Suprapubic skin (tissue), 4 donors: ENCODE measurements around the gene CFAP107. TPM values are rescaled to one million over a fixed set of nuclear protein-coding genes. Genes with fewer than 3 reads are reported as not detected.

ENCODE experiments used
- DNase-seq, 2 donors: peaks; one replicate each; pipeline ENCODE4 v3.0.0-alpha.2; 2019; ENCODE audit warnings: low spot score in 2 of 2
- H3K27ac ChIP-seq: fragments of 200-600 bp; sonication (generic); one replicate; pipeline ENCODE4 v1.5.1; 2019
- H3K27me3 ChIP-seq: fragments of 200-600 bp; sonication (generic); one replicate; pipeline ENCODE4 v1.5.1; 2019
- H3K36me3 ChIP-seq: fragments of 200-600 bp; sonication (generic); one replicate; pipeline ENCODE4 v1.5.1; 2019
- H3K4me1 ChIP-seq: fragments of 200-600 bp; sonication (generic); one replicate; pipeline ENCODE4 v1.5.1; 2019
- H3K4me3 ChIP-seq: fragments of 200-600 bp; sonication (generic); one replicate; pipeline ENCODE4 v1.5.1; 2019; ENCODE audit warnings: mild to moderate bottlenecking
- H3K9me3 ChIP-seq: fragments of 200-600 bp; sonication (generic); one replicate; pipeline ENCODE4 v1.5.1; 2019
- CTCF ChIP-seq, 2 donors: fragments of 200-600 bp in 1 of 2; fragments of 450-650 bp in 1 of 2; sonication (generic) in 1 of 2; IDR thresholded peaks; one replicate each; pipeline ENCODE4 v1.5.1; 2016 to 2019; ENCODE audit warnings: antibody characterized with exemption in 2 of 2, mild to moderate bottlenecking in 1 of 2, moderate library complexity in 1 of 2
- EP300 ChIP-seq: sonication (generic); formaldehyde crosslinking; IDR thresholded peaks from one replicate; pipeline ENCODE4 v1.6.1; 2017; ENCODE audit warnings: antibody characterized with exemption
- POLR2A ChIP-seq, 2 donors: fragments of 450-650 bp; IDR thresholded peaks; one replicate each; pipeline ENCODE4 v1.6.1; 2017; ENCODE audit warnings: antibody characterized with exemption in 2 of 2, mild to moderate bottlenecking in 2 of 2, moderate library complexity in 2 of 2
- POLR2AphosphoS5 ChIP-seq, 3 donors: sonication (generic); formaldehyde crosslinking; IDR thresholded peaks; one replicate each; pipeline ENCODE4 v1.6.1; 2017; ENCODE audit warnings: antibody characterized with exemption in 3 of 3
- WGBS: methylation state at CpG from one replicate; pipeline ENCODE4 v1.1.5; 2018; 5-methylcytosine and 5-hydroxymethylcytosine counted together
- total RNA-seq, 4 donors: library from RNA; depleted of rRNA; stranded (reverse); fragments of >200 nt; gene quantifications; one replicate each; pipeline ENCODE4 v1.1.0, GENCODE V29; 2016

The CFAP107 gene
- total RNA-seq, 4 donors from 2014 or later: 1.2 TPM; not detected in 3

DNA sequence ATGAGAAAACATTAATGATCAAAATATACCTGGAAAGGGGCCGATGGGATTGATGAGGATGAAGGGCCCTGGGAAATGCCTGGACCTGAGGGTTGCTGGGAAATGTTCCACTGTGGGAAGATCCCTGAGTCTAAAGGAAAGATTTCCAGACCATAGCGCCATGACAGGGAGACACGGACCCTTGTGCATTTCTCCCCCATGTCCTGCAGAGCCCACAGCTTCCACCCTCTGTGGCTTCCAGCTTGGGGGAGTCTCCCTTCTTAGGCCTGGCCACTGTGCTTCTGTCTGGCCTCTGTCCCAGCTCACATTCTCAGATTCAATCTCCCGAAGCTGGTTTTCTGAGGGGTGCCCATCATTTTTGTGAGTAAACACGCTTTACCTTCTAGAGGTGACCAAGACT, 26.5 kb downstream of the CFAP107 start:
- Histone ChIP-seq H3K27ac (no peak overlapping the region), H3K9me3 (no peaks in the 10 kb centered on the region), H3K36me3 (no peaks in the 10 kb centered on the region), H3K4me1 (no peaks in the 10 kb centered on the region), H3K4me3 (no peak overlapping the region), H3K27me3 (peaks cover 21% of the 10 kb centered on the region)
- TF ChIP-seq EP300 (no peak), POLR2AphosphoS5 (IDR thresholded peaks at IDR 0.05) (no peak), CTCF (IDR thresholded peaks at IDR 0.05) (no peak), POLR2A (IDR thresholded peaks at IDR 0.05) (no peak)
- DNase-seq: no peak
- 86% methylated on average over 5 of the region's 5 CpGs for WGBS

DNA sequence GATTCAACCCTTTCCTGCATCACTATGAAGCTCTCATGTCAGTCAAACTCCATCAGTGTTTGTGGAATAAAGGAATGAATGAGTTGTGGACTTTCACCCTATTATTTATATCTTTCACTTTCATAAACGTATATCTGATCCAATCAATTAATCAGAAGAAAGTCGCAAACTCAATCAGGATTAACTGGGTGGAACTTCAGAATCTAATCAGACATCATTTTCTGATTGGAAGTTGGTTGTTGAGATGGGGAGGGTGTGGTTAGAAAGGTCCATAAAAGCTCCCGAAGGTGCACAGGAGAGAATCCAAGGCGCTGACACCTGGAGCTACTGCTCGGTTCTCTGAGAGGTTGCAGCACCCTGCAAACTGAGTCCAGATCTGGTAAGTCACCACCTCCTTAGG, 27.4 kb downstream of the CFAP107 start, which contains the start of gene PRAMEF12:
PRAMEF12 (plus strand) TSS at position 301 of the 400 bp plus-strand sequence. CDS start 1,130 bp downstream, outside the sequence.
- H3K4me3 ChIP-seq: no peak within 1 kb of the TSS
- no peaks in the 10 kb centered on the region for H3K36me3 ChIP-seq
- 91% methylated on average over 5 of the region's 5 CpGs for WGBS
- H3K9me3 ChIP-seq: no peaks in the 10 kb centered on the region
- TF ChIP-seq EP300: no peak
- TF ChIP-seq POLR2AphosphoS5 (IDR thresholded peaks at IDR 0.05): no peak
- no peak for TF ChIP-seq CTCF (IDR thresholded peaks at IDR 0.05)
- TF ChIP-seq POLR2A (IDR thresholded peaks at IDR 0.05): no peak
- no peak within 1 kb of the TSS for H3K27ac ChIP-seq
- H3K27me3 ChIP-seq: peaks cover 21% of the 10 kb centered on the region
- no peak for DNase-seq
- H3K4me1 ChIP-seq: no peaks in the 10 kb centered on the region

DNA sequence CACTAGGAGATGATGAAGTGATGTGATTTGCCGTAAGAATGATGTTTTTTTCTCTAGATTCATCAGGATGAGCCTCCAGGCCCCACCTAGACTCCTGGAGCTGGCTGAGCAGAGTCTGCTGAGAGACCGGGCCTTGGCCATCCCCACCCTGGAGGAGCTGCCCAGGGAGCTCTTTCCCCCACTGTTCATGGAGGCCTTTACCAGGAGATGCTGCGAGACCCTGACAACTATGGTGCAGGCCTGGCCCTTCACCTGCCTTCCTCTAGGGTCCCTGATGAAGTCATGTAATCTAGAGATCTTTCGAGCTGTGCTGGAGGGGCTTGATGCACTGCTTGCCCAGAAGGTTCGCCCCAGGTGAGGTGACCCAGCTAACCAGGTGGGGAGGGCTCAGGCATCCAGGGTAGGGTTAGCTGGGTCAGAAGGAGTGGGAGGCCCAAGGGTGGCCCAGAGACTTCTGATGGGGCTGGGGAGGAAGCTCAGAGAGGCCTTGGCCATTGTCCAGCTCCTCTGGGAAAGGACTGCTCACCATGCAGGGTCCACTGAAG, 28.9 kb downstream of the CFAP107 start:
- H3K4me3 ChIP-seq: no peak overlapping the region
- H3K4me1 ChIP-seq: no peaks in the 10 kb centered on the region
- DNase-seq: no peak
- TF ChIP-seq CTCF (IDR thresholded peaks at IDR 0.05): no peak
- TF ChIP-seq POLR2AphosphoS5 (IDR thresholded peaks at IDR 0.05): no peak
- TF ChIP-seq POLR2A (IDR thresholded peaks at IDR 0.05): no peak
- TF ChIP-seq EP300: no peak
- 92% methylated on average over 5 of the region's 5 CpGs for WGBS
- H3K27ac ChIP-seq: no peak overlapping the region
- no peaks in the 10 kb centered on the region for H3K36me3 ChIP-seq
- no peaks in the 10 kb centered on the region for H3K9me3 ChIP-seq
- peaks cover 12% of the 10 kb centered on the region for H3K27me3 ChIP-seq

DNA sequence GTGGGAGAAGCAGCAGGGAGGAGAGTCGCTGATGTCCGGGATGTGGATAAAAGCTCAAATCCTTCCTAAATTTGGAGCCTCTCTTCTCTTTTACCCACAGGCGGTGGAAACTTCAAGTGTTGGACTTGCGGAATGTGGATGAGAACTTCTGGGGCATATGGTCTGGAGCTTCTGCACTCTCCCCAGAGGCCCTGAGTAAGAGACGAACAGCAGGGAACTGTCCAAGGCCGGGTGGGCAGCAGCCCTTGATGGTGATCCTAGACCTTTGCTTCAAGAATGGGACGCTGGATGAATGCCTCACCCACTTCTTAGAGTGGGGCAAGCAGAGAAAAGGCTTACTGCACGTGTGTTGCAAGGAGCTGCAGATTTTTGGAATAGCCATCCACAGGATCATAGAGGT, 29.4 kb downstream of the CFAP107 start:
- no peaks in the 10 kb centered on the region for H3K4me1 ChIP-seq
- DNase-seq: no peak
- H3K4me3 ChIP-seq: no peak overlapping the region
- no peak overlapping the region for H3K27ac ChIP-seq
- WGBS: 71% methylated on average over 5 of the region's 8 CpGs
- peaks cover 6% of the 10 kb centered on the region for H3K27me3 ChIP-seq
- no peaks in the 10 kb centered on the region for H3K9me3 ChIP-seq
- no peaks in the 10 kb centered on the region for H3K36me3 ChIP-seq
- TF ChIP-seq CTCF (IDR thresholded peaks at IDR 0.05) (no peak), POLR2AphosphoS5 (IDR thresholded peaks at IDR 0.05) (no peak), POLR2A (IDR thresholded peaks at IDR 0.05) (no peak), EP300 (no peak)

- Histone ChIP-seq H3K36me3 (no peaks in the 10 kb centered on the region), H3K27me3 (no peaks in the 10 kb centered on the region), H3K9me3 (no peaks in the 10 kb centered on the region), H3K4me1 (no peaks in the 10 kb centered on the region), H3K27ac (no peak overlapping the region), H3K4me3 (no peak overlapping the region)
- TF ChIP-seq POLR2A (IDR thresholded peaks at IDR 0.05): no peak
- TF ChIP-seq EP300: no peak
- no peak for TF ChIP-seq POLR2AphosphoS5 (IDR thresholded peaks at IDR 0.05)
- TF ChIP-seq CTCF (IDR thresholded peaks at IDR 0.05): no peak
- no peak for DNase-seq
- WGBS: 91% methylated on average over 15 of the region's 15 CpGs
These were observed 31.0 kb downstream of the CFAP107 start for GRCh38 chr1:12776801-12777557.
